OCI-LY7 (cell line): Measurements from ENCODE around the gene TRMT44. TPM values are rescaled to one million over a fixed set of nuclear protein-coding genes. Genes with fewer than 3 reads are reported as not detected.

Source experiments
- BruUV-seq: library from RNA; stranded (reverse); fragments of 400-500 nt; replicated peaks from 2 replicates; lab custom pipeline; 2021; lab: Mats Ljungman, UMichigan
- CTCF ChIA-PET: fragments of 300-600 bp; sonication (Branson Sonifier 250); formaldehyde crosslinking; loops from one replicate; lab custom pipeline; 2022; ENCODE audit warnings: antibody characterized with exemption; ENCODE audit not compliant: unreplicated experiment; lab: Charles Lee
- POLR2A ChIA-PET: fragments of 300-600 bp; sonication (Branson Sonifier 250); formaldehyde crosslinking; loops from one replicate; lab custom pipeline; 2022; ENCODE audit warnings: antibody characterized with exemption; lab: Charles Lee
- DNase-seq: peaks from one replicate; pipeline ENCODE4 v3.0.0-alpha.2; 2015; ENCODE audit warnings: low spot score
- H2AFZ ChIP-seq: fragments of 200-600 bp; sonication (generic), shearing (Covaris generic); 2 replicates; pipeline ENCODE4 v1.6.1; 2014; ENCODE audit warnings: mild to moderate bottlenecking, antibody characterized with exemption, low read length, moderate library complexity
- H3K27ac ChIP-seq: fragments of 200-600 bp; sonication (generic); 2 replicates; pipeline ENCODE4 v1.5.1; 2014; ENCODE audit warnings: mixed run types, low read depth, mild to moderate bottlenecking, moderate library complexity, low read length, inconsistent platforms; ENCODE audit not compliant: poor library complexity, severe bottlenecking
- H3K36me3 ChIP-seq: fragments of 200-600 bp; sonication (generic); 2 replicates; pipeline ENCODE4 v1.6.1; 2014; ENCODE audit warnings: mild to moderate bottlenecking, antibody characterized with exemption, low read length, moderate library complexity, mixed read lengths; ENCODE audit not compliant: insufficient read depth
- H3K4me1 ChIP-seq: fragments of 200-600 bp; sonication (generic); 2 replicates; pipeline ENCODE4 v1.5.1; 2014; ENCODE audit warnings: mild to moderate bottlenecking, low read length; ENCODE audit not compliant: insufficient read depth, poor library complexity, severe bottlenecking
- H3K4me2 ChIP-seq: fragments of 200-600 bp; sonication (generic); 2 replicates; pipeline ENCODE4 v1.6.1; 2014; ENCODE audit warnings: mild to moderate bottlenecking, low read length
- H3K4me3 ChIP-seq: fragments of 200-600 bp; sonication (generic); 2 replicates; pipeline ENCODE4 v1.5.1; 2014; ENCODE audit warnings: mild to moderate bottlenecking, low read depth, low read length; ENCODE audit not compliant: poor library complexity, severe bottlenecking
- H3K79me2 ChIP-seq: fragments of 200-600 bp; sonication (generic); 2 replicates; pipeline ENCODE4 v1.6.1; 2016; ENCODE audit warnings: low read depth, mild to moderate bottlenecking, low read length, moderate library complexity, mixed read lengths; ENCODE audit not compliant: insufficient read depth
- H3K9me2 ChIP-seq: fragments of 200-600 bp; sonication (generic); 2 replicates; pipeline ENCODE4 v1.6.1; 2016; ENCODE audit warnings: mild to moderate bottlenecking, low read length, mixed read lengths; ENCODE audit not compliant: insufficient read depth
- H3K9me3 ChIP-seq: fragments of 200-600 bp; sonication (generic); 2 replicates; pipeline ENCODE4 v1.6.1; 2014; ENCODE audit warnings: mild to moderate bottlenecking, mixed run types, low read length, mixed read lengths
- H4K20me1 ChIP-seq: fragments of 200-600 bp; sonication (generic); 2 replicates; pipeline ENCODE4 v1.6.1; 2014; ENCODE audit warnings: mild to moderate bottlenecking, antibody characterized with exemption, low read length, moderate library complexity, mixed read lengths; ENCODE audit not compliant: insufficient read depth
- CTCF ChIP-seq: fragments of 200-600 bp; sonication (generic); conservative IDR thresholded peaks from 2 replicates; pipeline ENCODE4 v1.5.1; 2014; ENCODE audit warnings: mild to moderate bottlenecking, antibody characterized with exemption, low read length, moderate library complexity, mixed read lengths
- EZH2phosphoT487 ChIP-seq: fragments of 200-600 bp; sonication (generic); IDR thresholded peaks from 2 replicates; pipeline ENCODE4 v1.6.1; 2018; ENCODE audit warnings: low read depth, borderline replicate concordance, mild to moderate bottlenecking, mixed run types, antibody characterized with exemption, low read length, moderate library complexity, mixed read lengths
- intact Hi-C: fragments of 100-400 bp; cut with micrococcal nuclease; formaldehyde crosslinking; loops from one replicate; pipeline ENCODE4 v1.10.0; 2022; ENCODE audit not compliant: unreplicated experiment
- total RNA-seq, 2 experiments: library from RNA; depleted of rRNA in 1 of 2; stranded (reverse); fragments of >200 nt in 1 of 2; shearing (Covaris generic) in 1 of 2; gene quantifications; 2 replicates each; pipeline ENCODE4 v1.2.3, GENCODE V29; 2014 to 2022

The TRMT44 gene
- total RNA-seq, 2 experiments from 2014 or later, result 23.0 to 28.3 TPM

- no peak overlapping the region for H2AFZ ChIP-seq
- no peak for DNase-seq
- H3K4me3 ChIP-seq, result no peak overlapping the region
- H3K79me2 ChIP-seq, result no peaks in the 10 kb centered on the region
- ChIA-PET POLR2A (no interaction called here), CTCF (no interaction called here)
- H3K36me3 ChIP-seq, result peaks cover 80% of the 10 kb centered on the region
- intact Hi-C loops, result no loop called here
- H3K27ac ChIP-seq, result no peak overlapping the region
- H4K20me1 ChIP-seq, result 0 out of 2 replicates have a peak, but pooled peaks cover 1% of the 10 kb centered on the region
- BruUV-seq, result TSS peak; percentile 20
- TF ChIP-seq EZH2phosphoT487 (no peak), CTCF (no peak)
- H3K9me3 ChIP-seq, result no peaks in the 10 kb centered on the region
- no peak overlapping the region for H3K4me2 ChIP-seq
- H3K9me2 ChIP-seq, result no peaks in the 10 kb centered on the region
- H3K4me1 ChIP-seq, result no peaks in the 10 kb centered on the region
Measured at GRCh38 chr4:8457646-8458252, 17.2 kb downstream of the TRMT44 start.

- Histone ChIP-seq H3K9me3 (no peaks in the 10 kb centered on the region), H3K27ac (no peak overlapping the region), H3K36me3 (peaks cover 73% of the 10 kb centered on the region), H3K9me2 (no peaks in the 10 kb centered on the region), H3K79me2 (no peaks in the 10 kb centered on the region), H4K20me1 (0 out of 2 replicates have a peak, but pooled peaks cover 6% of the 10 kb centered on the region), H2AFZ (no peak overlapping the region), H3K4me3 (no peak overlapping the region), H3K4me2 (no peak overlapping the region), H3K4me1 (no peaks in the 10 kb centered on the region)
- TF ChIP-seq CTCF (no peak), EZH2phosphoT487 (no peak)
- ChIA-PET POLR2A (interaction anchor here (0.5 kb wide), 1 partner anchor 42 kb away, joined by 3 read pairs; no protein-coding TSS in a partner anchor), CTCF (no interaction called here)
- BruUV-seq, result no TSS peak
- no peak for DNase-seq
- intact Hi-C loops, result no loop called here
Measured at GRCh38 chr4:8459867-8460445, 19.4 kb downstream of the TRMT44 start.

GRCh38 chr4:8461086-8461485 is 20.5 kb downstream of the TRMT44 start:
- intact Hi-C loops, result no loop called here
- Histone ChIP-seq H3K4me2 (no peak overlapping the region), H3K79me2 (no peaks in the 10 kb centered on the region), H3K36me3 (peaks cover 64% of the 10 kb centered on the region), H3K9me2 (no peaks in the 10 kb centered on the region), H3K4me1 (no peaks in the 10 kb centered on the region), H4K20me1 (0 out of 2 replicates have a peak, but pooled peaks cover 6% of the 10 kb centered on the region), H3K27ac (no peak overlapping the region), H3K4me3 (no peak overlapping the region), H2AFZ (no peak overlapping the region), H3K9me3 (no peaks in the 10 kb centered on the region)
- no TSS peak for BruUV-seq
- DNase-seq, result no peak
- CTCF ChIA-PET, result no interaction called here
- POLR2A ChIA-PET, result interaction anchor here (0.6 kb wide), 1 partner anchor 1785 kb away, joined by 4 read pairs; no protein-coding TSS in a partner anchor
- TF ChIP-seq CTCF (no peak), EZH2phosphoT487 (no peak)
